GM18511 (cell line): Measurements from ENCODE around the gene PANK1.
"Not testable (repeated sequence)": the region's sequence is repeated elsewhere in the genome, so short reads cannot be mapped to it uniquely, and the experiment has no call there.

Experiments used
- ATAC-seq: cut with Tn5 transposase; IDR thresholded peaks from one replicate; pipeline ENCODE4 v1.9.1; 2021; ENCODE audit warnings: mild to moderate bottlenecking, moderate library complexity; ENCODE audit not compliant: unreplicated experiment

Gene PANK1

DNA sequence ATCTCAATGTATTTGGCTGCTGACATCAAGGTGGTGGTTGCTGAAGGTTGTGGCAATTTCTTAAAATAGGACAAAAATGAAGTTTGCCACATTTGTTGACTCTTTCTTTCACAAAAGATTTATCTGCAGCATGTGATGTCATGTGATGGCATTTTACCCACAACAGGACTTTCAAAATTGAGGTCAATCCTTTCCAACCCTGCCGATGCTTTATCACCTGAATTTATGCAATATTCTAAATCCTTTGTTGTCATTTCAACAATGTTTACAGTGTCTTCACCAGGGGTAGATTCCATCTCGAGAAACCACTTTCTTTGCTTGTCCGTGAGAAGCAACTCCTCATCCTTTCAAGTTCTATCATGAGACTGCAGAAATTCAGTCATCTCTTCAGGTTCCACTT, 69.0 kb downstream of the PANK1 start:
- ATAC-seq, result no peak

DNA sequence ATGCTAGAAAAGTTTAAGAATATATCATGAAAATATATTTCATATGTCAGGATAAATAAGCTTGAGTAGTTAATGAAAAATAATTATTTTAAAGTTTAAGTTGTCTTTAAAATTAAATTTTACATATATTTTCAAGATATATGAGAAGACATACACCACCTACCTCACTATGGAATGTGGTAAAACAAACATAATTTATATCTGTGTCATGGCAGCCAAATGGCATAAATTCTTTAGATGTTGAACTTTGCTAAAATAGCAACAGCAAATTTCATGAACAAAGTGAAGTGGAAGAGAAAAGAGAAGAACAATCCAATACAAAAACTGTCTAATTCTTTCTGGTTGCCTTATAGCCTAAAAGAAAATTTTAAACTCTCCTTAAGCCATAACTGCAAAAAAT, 70.0 kb downstream of the PANK1 start:
- ATAC-seq, result no peak

GRCh38 chr10:89574368-89574767, 70.7 kb downstream of the PANK1 start:
- no peak for ATAC-seq

DNA sequence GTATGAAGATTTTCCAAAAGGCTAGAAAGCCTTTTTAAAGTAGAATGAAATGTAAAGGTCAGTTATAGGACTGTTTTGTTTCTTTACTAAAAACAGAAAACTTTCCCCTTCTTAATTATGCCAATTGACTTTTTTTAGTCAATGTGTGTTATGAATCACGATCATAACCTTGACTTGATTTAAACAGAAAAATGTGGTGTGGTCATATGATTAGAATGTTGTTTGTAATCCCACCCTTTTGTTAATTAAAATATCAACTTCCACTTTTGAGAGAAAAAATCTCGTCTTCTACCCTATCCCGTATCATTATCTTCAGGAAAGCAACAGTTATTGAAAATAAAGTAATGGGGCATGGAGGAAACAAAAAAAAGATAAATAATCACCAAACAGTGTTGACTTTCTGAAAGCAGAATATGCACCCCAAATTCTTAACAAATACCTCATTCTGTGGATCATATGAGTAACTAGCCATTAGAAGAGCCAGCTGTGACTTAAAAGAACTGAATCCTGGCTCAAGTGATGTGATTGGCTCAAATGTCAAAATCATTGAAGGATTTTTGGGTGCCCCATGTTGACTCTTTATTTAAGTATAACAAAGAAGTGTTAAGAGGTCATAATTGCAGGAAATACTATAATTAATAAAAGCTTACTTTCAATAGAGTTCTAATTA, 77.3 kb downstream of the PANK1 start:
- ATAC-seq, result no peak

DNA sequence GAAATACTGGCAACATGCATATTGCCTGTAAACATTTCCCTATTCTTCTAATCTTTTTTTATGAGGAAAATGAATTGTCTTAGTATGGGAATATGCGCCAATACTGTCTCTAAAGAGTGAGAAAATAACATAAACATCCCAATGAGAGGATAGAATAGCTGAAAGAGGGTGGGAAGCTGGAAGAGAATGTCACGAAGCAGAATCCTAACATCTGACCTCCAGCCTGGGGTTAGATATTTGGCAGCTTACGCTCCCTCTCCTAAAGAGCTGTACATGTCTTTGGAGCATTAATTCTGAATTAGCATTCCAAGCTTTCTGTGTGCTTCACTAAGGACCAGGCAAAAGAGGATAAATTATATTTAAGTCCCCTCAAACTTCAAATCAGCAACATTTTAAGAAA, 78.0 kb downstream of the PANK1 start:
- no peak for ATAC-seq

DNA sequence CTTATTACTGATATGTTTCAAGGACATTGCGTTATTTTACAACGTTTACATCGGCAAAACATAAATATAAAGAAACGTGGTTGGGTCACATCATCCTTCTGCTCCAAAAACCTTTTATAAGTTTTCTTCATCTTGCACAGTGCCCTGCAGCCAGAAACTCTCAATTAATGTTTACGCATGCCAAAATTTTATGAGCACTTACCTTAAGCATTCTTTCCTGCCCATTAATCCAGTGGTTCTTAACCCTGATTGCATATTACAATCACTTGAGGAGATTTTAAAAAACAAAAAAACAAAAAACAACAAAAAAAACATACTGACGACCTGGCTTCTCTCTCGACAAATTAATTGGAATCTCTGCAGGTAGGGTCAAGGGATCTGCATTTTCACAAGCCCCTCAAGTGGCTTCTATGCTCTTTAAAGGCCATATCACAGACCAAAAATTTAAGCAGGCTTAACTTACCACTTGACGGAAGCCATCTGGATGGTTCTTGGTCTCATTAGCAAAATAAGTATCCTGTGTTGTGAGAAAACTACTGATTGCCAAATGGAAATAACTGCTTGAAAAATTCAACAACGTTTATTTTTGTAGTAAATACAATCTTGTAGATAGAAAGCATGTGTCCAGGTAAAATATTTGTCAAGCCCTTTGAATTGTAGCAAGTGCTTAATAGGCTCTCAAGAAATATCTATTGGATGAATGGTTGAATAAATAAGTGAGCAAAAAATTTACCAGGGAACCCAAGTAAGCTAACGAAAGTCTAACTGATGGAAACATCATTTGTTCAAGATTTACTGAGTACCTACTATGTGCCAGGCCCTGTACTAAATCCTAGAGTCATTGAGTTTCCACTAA, 78.7 kb downstream of the PANK1 start:
- no peak for ATAC-seq

GRCh38 chr10:89565180-89565579, 79.9 kb downstream of the PANK1 start:
- no peak for ATAC-seq

DNA sequence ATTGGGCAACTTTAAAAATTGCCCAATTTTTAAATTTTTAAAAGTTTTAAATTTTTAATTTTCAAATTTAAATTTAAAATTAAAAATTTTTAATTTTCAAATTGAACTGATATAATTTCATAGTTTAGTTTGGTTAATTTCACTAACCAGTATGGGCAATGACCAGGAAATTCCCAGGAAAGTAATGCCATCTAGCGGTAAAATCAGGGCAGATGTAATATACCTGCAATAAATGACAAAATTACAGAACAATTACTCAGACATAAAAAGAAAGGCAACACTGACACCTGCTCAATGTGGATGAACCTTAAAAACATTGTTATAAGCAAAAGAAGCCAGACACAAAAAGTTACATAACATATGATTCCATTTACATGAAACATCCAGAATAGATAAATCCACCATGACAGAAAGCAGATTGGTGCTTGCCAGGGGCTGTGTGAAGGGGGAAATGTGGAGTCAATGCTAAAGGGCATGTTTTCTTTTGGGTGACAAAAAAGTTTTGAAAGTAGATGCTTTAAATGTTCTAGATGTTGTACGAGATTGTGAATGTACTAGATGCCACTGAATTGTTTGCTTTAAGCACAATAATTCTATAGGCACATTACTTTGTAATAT, 81.1 kb downstream of the PANK1 start:
- no peak for ATAC-seq

DNA sequence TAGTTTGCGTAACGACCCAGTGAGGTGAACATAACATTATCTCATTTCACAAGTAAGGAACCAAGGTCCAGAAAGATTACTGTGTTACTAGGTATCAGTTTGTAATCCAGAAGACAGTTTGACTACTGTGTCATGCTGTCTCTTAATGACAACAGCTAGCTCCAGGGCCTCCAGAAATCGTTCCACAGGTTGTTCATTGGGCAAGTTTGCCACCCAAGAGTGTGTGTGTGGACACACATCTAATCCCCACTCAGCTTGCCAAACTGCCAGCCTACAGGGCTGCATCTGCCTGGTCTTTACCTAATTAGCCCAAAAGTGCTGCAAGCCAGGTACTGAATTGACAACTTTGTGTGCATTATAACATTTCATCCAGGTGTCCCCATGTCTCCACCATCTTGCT, 81.7 kb downstream of the PANK1 start:
- no peak for ATAC-seq

- no peak for ATAC-seq
Observed at GRCh38 chr10:89556600-89556999, 88.4 kb downstream of the PANK1 start.

DNA sequence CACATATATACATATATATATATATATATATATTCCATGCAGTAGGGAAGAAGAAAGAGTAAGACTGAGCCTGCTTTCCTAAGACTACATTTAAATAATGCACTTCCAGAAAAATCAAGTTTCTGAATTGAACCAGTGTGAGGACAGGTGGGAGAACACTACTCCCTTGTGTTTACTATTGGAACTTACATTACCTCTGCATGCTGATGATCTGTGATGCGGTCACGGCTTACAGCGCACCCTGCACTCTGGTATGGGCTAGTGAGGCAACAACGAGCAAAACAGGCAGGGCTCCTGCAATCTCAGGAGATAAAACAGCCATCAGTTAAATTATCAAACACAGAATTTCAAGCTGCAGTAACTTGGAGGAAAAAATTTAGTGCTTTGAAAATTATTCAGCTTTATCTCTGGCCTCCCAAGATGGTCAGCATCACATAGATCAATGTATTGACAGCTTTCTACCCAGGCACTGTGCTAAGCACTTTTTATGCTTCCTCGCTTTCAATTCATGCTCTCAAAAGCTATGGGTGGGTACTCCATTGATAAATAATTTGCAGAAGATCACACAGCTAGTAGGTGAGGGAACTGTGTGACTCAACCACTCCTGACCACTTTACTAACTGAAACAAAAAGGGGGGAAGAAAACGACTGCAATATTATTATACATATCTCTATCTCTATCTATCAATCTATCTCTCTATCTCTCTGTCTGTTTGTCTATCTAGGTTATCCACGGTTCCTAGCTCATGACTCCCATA, 89.2 kb downstream of the PANK1 start:
- no peak for ATAC-seq

DNA sequence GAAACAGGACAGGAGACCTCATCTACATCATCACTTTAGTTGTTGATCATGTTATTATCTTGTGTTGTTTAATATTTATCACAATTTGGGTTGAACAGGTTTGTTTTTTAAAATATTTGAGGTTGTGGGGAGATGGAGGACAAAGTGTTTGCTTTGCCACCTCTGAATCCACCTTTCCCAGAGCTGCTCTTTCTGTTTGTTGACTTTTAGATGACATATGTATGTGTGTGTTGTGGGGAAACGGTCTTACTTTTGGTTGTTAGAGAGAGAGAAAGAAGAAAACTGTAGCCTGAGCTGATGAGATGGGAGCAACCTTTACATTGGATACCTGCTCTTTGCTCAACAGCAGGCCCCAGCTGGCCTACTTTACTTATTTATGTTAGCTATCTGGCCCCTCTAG, 90.6 kb downstream of the PANK1 start:
- no peak for ATAC-seq

DNA sequence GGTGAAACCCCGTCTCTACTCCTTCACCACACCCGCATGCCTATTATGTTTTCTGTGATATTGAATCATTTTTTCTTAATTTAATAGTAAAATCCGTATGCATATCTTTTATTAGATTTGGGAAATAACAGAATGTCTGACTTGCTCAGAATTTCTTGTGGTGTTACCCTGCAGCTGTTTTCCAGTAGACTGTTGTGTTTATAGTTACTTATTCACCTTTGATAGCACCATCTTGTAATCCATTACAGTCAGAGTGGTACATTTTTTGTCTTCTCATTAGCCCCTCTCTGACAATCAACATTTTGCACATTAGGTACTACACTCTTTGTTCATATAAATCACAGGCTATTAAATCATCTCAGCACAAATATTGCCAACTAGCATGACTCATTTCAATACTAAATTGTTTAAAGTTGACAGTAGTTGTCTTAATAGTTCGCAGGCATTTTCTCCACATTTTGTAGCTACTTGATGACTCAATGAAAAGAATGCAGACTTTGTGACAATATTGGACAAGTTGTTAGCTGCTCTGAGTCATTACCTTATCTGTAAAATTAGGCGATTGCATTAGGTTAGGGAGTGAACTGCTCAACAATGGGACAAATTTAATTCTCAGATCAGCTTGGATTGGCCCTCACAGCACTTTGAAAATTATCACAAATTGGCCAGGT, 91.8 kb downstream of the PANK1 start:
- ATAC-seq, result no peak

DNA sequence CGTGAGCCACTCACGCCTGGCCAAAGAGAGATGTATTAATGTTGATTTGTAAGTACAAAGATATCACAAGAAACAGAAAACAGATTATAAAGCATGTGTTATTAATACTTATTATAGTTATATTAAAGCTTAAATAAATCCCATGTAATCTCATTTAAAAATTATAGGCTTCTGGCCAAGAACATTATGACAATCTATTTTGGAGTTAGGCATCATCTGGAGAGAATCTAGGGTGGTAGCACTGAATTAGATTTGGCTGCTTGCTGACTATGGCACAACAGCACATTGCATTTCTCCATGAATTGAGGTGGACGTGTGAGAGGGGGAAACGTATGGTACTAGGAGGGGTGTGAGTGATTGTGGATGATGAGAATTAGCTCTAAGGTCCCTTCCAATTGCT, 92.8 kb downstream of the PANK1 start:
- no peak for ATAC-seq

GRCh38 chr10:89550509-89550908, 94.5 kb downstream of the PANK1 start:
- no peak for ATAC-seq

- no peak for ATAC-seq
Observed at GRCh38 chr10:89549510-89549909, 95.5 kb downstream of the PANK1 start.

DNA sequence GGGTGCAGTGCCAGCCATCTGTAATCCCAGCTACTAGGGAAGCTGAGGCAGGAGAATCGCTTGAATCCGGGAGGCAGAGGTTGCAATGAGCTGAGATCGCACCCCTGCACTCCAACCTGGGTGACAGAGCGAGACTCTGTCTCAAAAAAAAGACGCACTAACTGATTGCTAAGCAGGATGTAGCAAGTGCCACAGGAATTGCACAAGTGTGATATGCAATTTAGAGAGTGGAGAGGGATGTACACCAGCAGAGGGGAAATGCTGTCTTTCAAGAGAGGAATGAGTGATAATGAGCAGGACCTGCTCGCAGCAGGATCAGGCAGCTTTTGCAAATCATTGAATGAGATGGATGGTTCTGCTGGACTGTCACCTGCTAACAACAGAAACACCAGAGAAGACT, 96.4 kb downstream of the PANK1 start:
- ATAC-seq, result no peak

- ATAC-seq, result no peak
Observed at GRCh38 chr10:89547853-89548513, 97.1 kb downstream of the PANK1 start.

DNA sequence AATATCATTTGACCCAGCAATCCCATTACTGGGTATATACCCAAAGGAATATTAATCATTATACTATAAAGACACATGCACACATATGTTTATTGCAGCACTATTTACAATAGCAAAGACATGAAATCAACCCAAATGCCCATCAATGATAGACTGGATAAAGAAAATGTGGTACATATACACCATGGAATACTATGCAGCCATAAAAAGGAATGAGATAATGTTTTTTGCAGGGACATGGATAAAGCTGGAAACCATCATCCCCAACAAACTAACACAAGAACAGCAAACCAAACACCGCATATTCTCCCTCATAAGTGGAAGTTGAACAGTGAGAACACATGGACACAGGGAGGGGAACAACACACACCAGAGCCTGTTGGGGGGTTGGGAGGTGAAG, 98.4 kb downstream of the PANK1 start:
- ATAC-seq, result not testable (repeated sequence)

GRCh38 chr10:89543841-89544240, 101.2 kb downstream of the PANK1 start:
- ATAC-seq, result no peak
